Endodermal cell (in vitro differentiated cells): Measurements from ENCODE around the gene RSRC1. TPM values are rescaled to one million over a fixed set of nuclear protein-coding genes. Genes with fewer than 3 reads are reported as not detected.

Source experiments
- DNase-seq: peaks from one replicate; pipeline ENCODE4 v3.0.0-alpha.2; 2017
- H3K27ac ChIP-seq: 2 replicates; pipeline ENCODE4 v1.5.1; 2013; ENCODE audit warnings: mild to moderate bottlenecking, low read depth, low read length, moderate library complexity
- H3K27me3 ChIP-seq: 2 replicates; pipeline ENCODE4 v1.6.1; 2013; ENCODE audit warnings: mild to moderate bottlenecking, low read length, moderate library complexity; ENCODE audit not compliant: insufficient read depth, control insufficient read depth, poor library complexity, severe bottlenecking
- H3K36me3 ChIP-seq: 2 replicates; pipeline ENCODE4 v1.7.0; 2013; ENCODE audit warnings: mild to moderate bottlenecking, low read length, moderate library complexity; ENCODE audit not compliant: control insufficient read depth, insufficient read depth
- H3K4me1 ChIP-seq: one replicate; pipeline ENCODE4 v1.7.0; 2013; ENCODE audit warnings: low read length; ENCODE audit not compliant: control insufficient read depth, insufficient read depth
- H3K4me3 ChIP-seq: 2 replicates; pipeline ENCODE4 v1.5.1; 2013; ENCODE audit warnings: mild to moderate bottlenecking, low read length, moderate library complexity
- H3K9ac ChIP-seq: 2 replicates; pipeline ENCODE4 v1.6.1; 2013; ENCODE audit warnings: mild to moderate bottlenecking, low read length, moderate library complexity; ENCODE audit not compliant: poor library complexity, severe bottlenecking; ENCODE audit errors: extremely low read depth
- H3K9me3 ChIP-seq: 2 replicates; pipeline ENCODE4 v1.6.1; 2013; ENCODE audit warnings: mild to moderate bottlenecking, low read length, moderate library complexity; ENCODE audit not compliant: control insufficient read depth
- H3K27ac Mint-ChIP-seq: 2 replicates; pipeline ENCODE4 v1.8.0; 2020; ENCODE audit warnings: mixed read lengths
- H3K27me3 Mint-ChIP-seq: 2 replicates; pipeline ENCODE4 v1.8.0; 2021; ENCODE audit warnings: mild to moderate bottlenecking, mixed read lengths; ENCODE audit not compliant: insufficient read depth
- H3K36me3 Mint-ChIP-seq: 2 replicates; pipeline ENCODE4 v1.8.0; 2020; ENCODE audit warnings: low read depth, mixed read lengths
- H3K4me1 Mint-ChIP-seq: 2 replicates; pipeline ENCODE4 v1.8.0; 2020; ENCODE audit warnings: mixed read lengths
- H3K4me3 Mint-ChIP-seq: 2 replicates; pipeline ENCODE4 v1.8.0; 2020; ENCODE audit warnings: mild to moderate bottlenecking, moderate library complexity, mixed read lengths
- H3K9me3 Mint-ChIP-seq: 2 replicates; pipeline ENCODE4 v1.8.0; 2020; ENCODE audit warnings: mild to moderate bottlenecking, mixed read lengths
- WGBS, 2 experiments: methylation state at CpG; one replicate each; pipeline versions ENCODE4 v1.1.5 to v1.1.7; 2013; ENCODE audit warnings: missing lambda C conversion rate in 2 of 2, mixed read lengths in 1 of 2; ENCODE audit not compliant: insufficient coverage in 1 of 2, insufficient read length in 1 of 2; 5-methylcytosine and 5-hydroxymethylcytosine counted together
- total RNA-seq, 2 donors: library from RNA; stranded (reverse); fragmentation: NEBNext Ultra II Directional in 1 of 2; extraction: Animal tissue kit (Norgen Biotek cat#: 25700) in 1 of 2; gene quantifications; 2 replicates in 1 of 2; 3 replicates in 1 of 2; pipeline ENCODE4 v1.2.1, GENCODE V29; 2021
- TF ChIP-seq, protein P1 (sequence below): fragments of 200-600 bp; sonication (generic); conservative IDR thresholded peaks from 2 replicates; pipeline ENCODE4 v1.5.0; 2021; ENCODE audit warnings: antibody characterized with exemption, mild to moderate bottlenecking

The RSRC1 gene
- total RNA-seq, 2 donors from 2014 or later = 45.3 to 52.1 TPM

DNA sequence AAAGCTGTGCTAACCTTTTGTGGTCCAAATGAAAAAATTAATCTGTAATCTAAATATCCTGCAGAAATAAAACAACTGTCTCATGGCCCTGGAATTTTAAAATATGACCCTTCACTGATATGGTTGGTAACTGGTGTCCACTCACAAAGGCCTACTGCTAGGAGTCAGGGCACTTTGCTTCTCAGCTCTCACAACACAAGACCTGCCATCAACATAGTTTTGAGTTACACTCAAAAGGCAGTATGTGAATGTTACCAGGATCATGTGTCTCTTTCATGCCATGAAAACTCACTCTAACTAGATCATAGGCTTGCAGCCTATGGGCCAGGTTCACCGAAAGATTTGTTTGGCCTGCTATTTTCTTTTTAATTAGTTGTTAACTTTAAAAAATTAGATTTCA lies 451.1 kb downstream of the RSRC1 start:
- Mint-ChIP-seq H3K4me3 (no peak overlapping the region), H3K4me1 (no peaks in the 10 kb centered on the region), H3K36me3 (no peaks in the 10 kb centered on the region), H3K9me3 (peaks cover 16% of the 10 kb centered on the region), H3K27ac (no peak overlapping the region), H3K27me3 (no peaks in the 10 kb centered on the region)
- Histone ChIP-seq H3K4me3 (no peak overlapping the region), H3K4me1 (no peaks in the 10 kb centered on the region), H3K36me3 (no peaks in the 10 kb centered on the region), H3K9me3 (no peaks in the 10 kb centered on the region), H3K9ac (no peak overlapping the region), H3K27ac (no peak overlapping the region), H3K27me3 (no peaks in the 10 kb centered on the region)
- no CpG with 5 or more reads among the region's 1 CpG for WGBS, 2 experiments
- no peak for DNase-seq
- TF ChIP-seq, protein P1, sequence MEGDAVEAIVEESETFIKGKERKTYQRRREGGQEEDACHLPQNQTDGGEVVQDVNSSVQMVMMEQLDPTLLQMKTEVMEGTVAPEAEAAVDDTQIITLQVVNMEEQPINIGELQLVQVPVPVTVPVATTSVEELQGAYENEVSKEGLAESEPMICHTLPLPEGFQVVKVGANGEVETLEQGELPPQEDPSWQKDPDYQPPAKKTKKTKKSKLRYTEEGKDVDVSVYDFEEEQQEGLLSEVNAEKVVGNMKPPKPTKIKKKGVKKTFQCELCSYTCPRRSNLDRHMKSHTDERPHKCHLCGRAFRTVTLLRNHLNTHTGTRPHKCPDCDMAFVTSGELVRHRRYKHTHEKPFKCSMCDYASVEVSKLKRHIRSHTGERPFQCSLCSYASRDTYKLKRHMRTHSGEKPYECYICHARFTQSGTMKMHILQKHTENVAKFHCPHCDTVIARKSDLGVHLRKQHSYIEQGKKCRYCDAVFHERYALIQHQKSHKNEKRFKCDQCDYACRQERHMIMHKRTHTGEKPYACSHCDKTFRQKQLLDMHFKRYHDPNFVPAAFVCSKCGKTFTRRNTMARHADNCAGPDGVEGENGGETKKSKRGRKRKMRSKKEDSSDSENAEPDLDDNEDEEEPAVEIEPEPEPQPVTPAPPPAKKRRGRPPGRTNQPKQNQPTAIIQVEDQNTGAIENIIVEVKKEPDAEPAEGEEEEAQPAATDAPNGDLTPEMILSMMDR = no peak

DNA sequence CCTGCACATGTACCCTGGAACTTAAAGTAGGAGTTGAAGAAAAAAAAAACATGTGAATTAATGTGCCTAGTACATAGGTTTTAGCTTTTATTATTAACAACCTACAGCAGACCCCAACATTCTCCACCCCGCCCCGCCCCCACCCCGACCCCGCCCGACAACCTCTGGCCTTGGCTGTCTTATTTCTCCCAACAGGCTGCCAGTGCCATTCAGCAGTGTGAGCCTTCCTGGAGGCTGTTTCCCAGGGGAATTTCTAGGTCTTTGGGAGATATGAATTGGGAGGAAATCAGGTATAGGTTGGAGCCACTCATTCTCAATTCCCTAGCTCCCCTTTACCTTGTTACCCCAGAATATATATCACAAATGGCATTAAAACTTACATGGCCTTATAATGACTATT lies 452.8 kb downstream of the RSRC1 start:
- no peak overlapping the region for H3K27ac Mint-ChIP-seq
- no peaks in the 10 kb centered on the region for H3K4me1 ChIP-seq
- no peak overlapping the region for H3K9ac ChIP-seq
- no peaks in the 10 kb centered on the region for H3K36me3 Mint-ChIP-seq
- H3K9me3 ChIP-seq = no peaks in the 10 kb centered on the region
- H3K9me3 Mint-ChIP-seq = peaks cover 9% of the 10 kb centered on the region
- no peaks in the 10 kb centered on the region for H3K36me3 ChIP-seq
- no peaks in the 10 kb centered on the region for H3K4me1 Mint-ChIP-seq
- TF ChIP-seq, protein P1 = no peak
- DNase-seq = no peak
- no peak overlapping the region for H3K4me3 ChIP-seq
- H3K27me3 Mint-ChIP-seq = peaks cover under 1% of the 10 kb centered on the region
- no peak overlapping the region for H3K4me3 Mint-ChIP-seq
- H3K27ac ChIP-seq = no peak overlapping the region
- 96% methylated on average over 4 of the region's 5 CpGs; no CpG with 5 or more reads in 1 of the 2 experiments for WGBS, 2 experiments
- H3K27me3 ChIP-seq = peaks cover 5% of the 10 kb centered on the region

DNA sequence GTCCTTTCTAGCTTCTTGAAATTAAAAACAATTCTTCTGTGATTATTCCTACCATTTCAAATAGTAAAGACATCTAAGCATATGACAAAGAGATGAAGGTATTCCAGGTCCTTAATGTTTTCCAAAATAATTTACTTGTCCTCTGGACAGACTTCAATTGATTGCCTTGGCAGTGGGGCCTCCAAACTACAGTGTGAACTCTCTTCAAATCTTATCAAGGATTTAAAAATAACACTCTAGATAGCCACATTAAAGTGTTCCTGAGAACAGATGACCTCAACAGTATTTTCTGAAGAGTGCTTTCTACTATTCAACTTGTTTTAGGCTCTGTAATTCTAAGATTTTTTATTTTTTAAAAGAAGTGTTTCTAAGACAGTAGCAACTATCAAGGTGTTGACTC lies 453.2 kb downstream of the RSRC1 start:
- no peaks in the 10 kb centered on the region for H3K9me3 ChIP-seq
- H3K4me3 ChIP-seq = no peak overlapping the region
- H3K4me1 Mint-ChIP-seq = no peaks in the 10 kb centered on the region
- no peak overlapping the region for H3K27ac ChIP-seq
- H3K4me3 Mint-ChIP-seq = no peak overlapping the region
- peaks cover 4% of the 10 kb centered on the region for H3K27me3 Mint-ChIP-seq
- TF ChIP-seq, protein P1 = no peak
- no peaks in the 10 kb centered on the region for H3K36me3 Mint-ChIP-seq
- no peak overlapping the region for H3K27ac Mint-ChIP-seq
- H3K9ac ChIP-seq = no peak overlapping the region
- no peak for DNase-seq
- no peaks in the 10 kb centered on the region for H3K36me3 ChIP-seq
- H3K4me1 ChIP-seq = no peaks in the 10 kb centered on the region
- peaks cover 9% of the 10 kb centered on the region for H3K9me3 Mint-ChIP-seq
- peaks cover 6% of the 10 kb centered on the region for H3K27me3 ChIP-seq
